Esophagus squamous epithelium (tissue), 4 donors: Measurements from ENCODE around the gene BST1.

Experiments
- POLR2A ChIP-seq, 4 donors: fragments of 450-650 bp; IDR thresholded peaks; one replicate each; pipeline ENCODE4 v1.6.1; 2017; ENCODE audit warnings: antibody characterized with exemption in 4 of 4, mild to moderate bottlenecking in 4 of 4, moderate library complexity in 3 of 4
- TF ChIP-seq, protein P1 (sequence below), 6 experiments: fragments of 450-650 bp in 4 of 6; fragments of 200-600 bp in 2 of 6; sonication (generic) in 2 of 6; IDR thresholded peaks; one replicate each; pipeline ENCODE4 v1.5.1; 2016 to 2019; ENCODE audit warnings: antibody characterized with exemption in 6 of 6, mild to moderate bottlenecking in 4 of 6, moderate library complexity in 4 of 6

- TF ChIP-seq POLR2A (IDR thresholded peaks at IDR 0.05) = no peak
- TF ChIP-seq, protein P1, sequence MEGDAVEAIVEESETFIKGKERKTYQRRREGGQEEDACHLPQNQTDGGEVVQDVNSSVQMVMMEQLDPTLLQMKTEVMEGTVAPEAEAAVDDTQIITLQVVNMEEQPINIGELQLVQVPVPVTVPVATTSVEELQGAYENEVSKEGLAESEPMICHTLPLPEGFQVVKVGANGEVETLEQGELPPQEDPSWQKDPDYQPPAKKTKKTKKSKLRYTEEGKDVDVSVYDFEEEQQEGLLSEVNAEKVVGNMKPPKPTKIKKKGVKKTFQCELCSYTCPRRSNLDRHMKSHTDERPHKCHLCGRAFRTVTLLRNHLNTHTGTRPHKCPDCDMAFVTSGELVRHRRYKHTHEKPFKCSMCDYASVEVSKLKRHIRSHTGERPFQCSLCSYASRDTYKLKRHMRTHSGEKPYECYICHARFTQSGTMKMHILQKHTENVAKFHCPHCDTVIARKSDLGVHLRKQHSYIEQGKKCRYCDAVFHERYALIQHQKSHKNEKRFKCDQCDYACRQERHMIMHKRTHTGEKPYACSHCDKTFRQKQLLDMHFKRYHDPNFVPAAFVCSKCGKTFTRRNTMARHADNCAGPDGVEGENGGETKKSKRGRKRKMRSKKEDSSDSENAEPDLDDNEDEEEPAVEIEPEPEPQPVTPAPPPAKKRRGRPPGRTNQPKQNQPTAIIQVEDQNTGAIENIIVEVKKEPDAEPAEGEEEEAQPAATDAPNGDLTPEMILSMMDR (IDR thresholded peaks at IDR 0.05) = peak in 3 of 6 experiments; percentile 20 to 31 (median 22)
Measured at GRCh38 chr4:15779306-15779705, 76.4 kb downstream of the BST1 start.
